ENCODE measurements around the gene ADAM12.

Gene ADAM12

GRCh38 chr10:126208726-126209302 lies 179.5 kb downstream of the ADAM12 start:
- DNase-seq (ENCODE audit: low read depth) = peak; percentile 68
- no peak overlapping the region for H3K4me3 ChIP-seq (replicated peaks; ENCODE audit: low read depth, low read length)
- no peak for TF ChIP-seq CTCF (IDR thresholded peaks at IDR 0.05; ENCODE audit: low read length, missing control alignments)

DNA sequence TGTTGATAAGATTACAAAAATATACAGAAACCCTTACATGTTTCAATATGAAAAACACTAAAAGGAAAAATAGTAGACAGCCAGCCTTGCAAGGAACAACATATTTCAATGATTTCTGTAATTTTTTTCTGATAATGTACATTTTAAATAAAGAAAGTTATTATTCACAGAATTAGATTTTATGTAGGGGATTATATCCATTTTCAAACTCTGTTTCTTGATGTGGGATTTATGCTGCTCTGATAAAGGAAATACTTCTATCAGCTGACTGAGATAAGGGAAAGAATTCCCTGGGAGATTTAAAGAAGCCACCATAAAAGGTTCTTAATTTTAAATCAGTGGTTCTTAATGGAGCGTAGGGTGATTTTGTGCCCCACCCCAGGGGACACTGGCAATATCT lies 180.4 kb downstream of the ADAM12 start:
- TF ChIP-seq CTCF (IDR thresholded peaks at IDR 0.05; ENCODE audit: low read length, missing control alignments) = no peak
- no peak for DNase-seq (ENCODE audit: low read depth)
- no peak overlapping the region for H3K4me3 ChIP-seq (replicated peaks; ENCODE audit: low read depth, low read length)

- no peak for DNase-seq (ENCODE audit: low read depth)
- no peak overlapping the region for H3K4me3 ChIP-seq (replicated peaks; ENCODE audit: low read depth, low read length)
Observed at GRCh38 chr10:126207313-126207771, 180.9 kb downstream of the ADAM12 start.

DNA sequence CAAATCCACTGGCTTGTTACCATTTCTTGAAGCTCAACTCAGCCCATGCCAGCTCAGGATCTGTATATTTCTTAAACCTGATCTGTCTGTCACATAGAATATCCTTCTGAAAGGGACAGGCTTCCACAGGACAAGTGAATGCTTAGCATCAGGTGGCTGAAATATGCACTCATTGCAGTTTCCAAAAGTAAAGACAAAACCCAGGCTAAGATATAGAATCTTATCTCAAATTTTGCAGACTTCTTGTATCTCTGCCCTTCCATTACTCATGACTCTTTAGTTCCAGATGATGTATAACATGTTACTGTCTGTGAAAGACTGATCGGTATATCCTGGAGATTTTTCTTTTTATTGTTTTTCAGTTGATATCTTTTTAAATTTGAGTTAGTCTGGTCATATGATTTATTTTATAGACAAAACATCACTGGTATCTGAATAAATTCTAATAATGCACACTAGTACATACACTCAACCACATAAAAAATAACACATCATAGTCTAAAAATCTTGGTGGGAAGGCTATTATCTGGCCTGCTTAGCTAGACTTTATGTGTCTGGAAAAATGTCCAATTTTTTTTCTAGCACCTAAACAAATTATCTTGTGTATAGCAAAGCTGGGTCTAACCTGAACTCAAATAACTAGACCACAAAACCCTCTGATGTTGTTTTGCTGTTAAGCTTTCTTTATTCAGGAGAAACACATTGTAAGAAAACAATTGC lies 182.6 kb downstream of the ADAM12 start:
- no peak for TF ChIP-seq CTCF (IDR thresholded peaks at IDR 0.05; ENCODE audit: low read length, missing control alignments)
- no peak for DNase-seq (ENCODE audit: low read depth)
- H3K4me3 ChIP-seq (replicated peaks; ENCODE audit: low read depth, low read length) = no peak overlapping the region

More at GRCh38 chr10:126207313-126207771, 180.9 kb downstream of the ADAM12 start:
- TF ChIP-seq CTCF (IDR thresholded peaks at IDR 0.05; ENCODE audit: low read length, missing control alignments) = no peak

DNA sequence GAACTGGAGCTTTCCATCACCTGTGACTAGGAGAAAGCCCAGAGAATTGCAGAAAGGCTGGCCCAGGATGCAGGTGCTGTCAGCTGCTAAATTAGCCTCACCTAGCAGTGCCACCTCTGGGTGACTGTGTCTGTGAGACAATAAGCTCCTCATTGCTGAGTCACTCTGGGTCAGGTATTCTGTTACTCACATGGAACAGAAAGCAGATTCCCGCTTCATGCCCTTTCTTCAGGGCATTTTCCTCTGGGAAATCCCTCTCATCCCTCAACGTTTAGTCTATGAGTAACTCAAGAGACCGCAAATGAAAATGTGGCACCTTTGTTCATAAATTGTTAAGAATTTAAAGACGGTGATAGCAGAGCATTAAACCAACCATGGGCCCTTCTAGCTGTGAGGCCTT lies 184.0 kb downstream of the ADAM12 start:
- DNase-seq (ENCODE audit: low read depth) = no peak
- H3K4me3 ChIP-seq (replicated peaks; ENCODE audit: low read depth, low read length) = no peak overlapping the region
- TF ChIP-seq CTCF (IDR thresholded peaks at IDR 0.05; ENCODE audit: low read length, missing control alignments) = no peak

GRCh38 chr10:126203746-126204145 lies 184.5 kb downstream of the ADAM12 start:
- no peak overlapping the region for H3K4me3 ChIP-seq (replicated peaks; ENCODE audit: low read depth, low read length)
- no peak for DNase-seq (ENCODE audit: low read depth)
- no peak for TF ChIP-seq CTCF (IDR thresholded peaks at IDR 0.05; ENCODE audit: low read length, missing control alignments)
